Stomach (tissue), 9 donors: ENCODE data around the gene GNAT3. TPM values are rescaled to one million over a fixed set of nuclear protein-coding genes. Genes with fewer than 3 reads are reported as not detected.

Experiments
- DNase-seq, 2 donors: peaks; one replicate each; pipeline versions ENCODE4 v3.0.0 to v3.0.0-alpha.2; 2013 to 2019
- H3K27ac ChIP-seq, 5 donors: fragments of 200-600 bp in 4 of 5; sonication (generic) in 4 of 5; one replicate each; pipeline ENCODE4 v1.5.1; 2013 to 2019; ENCODE audit warnings: mild to moderate bottlenecking in 1 of 5, moderate library complexity in 1 of 5
- H3K27me3 ChIP-seq, 3 donors: fragments of 200-600 bp; sonication (generic); one replicate each; pipeline ENCODE4 v1.5.1; 2017 to 2019; ENCODE audit warnings: mixed run types in 1 of 3
- H3K36me3 ChIP-seq, 4 donors: fragments of 200-600 bp; sonication (generic); 1 replicate in 3 of 4; 2 replicates in 1 of 4; pipeline ENCODE4 v1.5.1; 2016 to 2019
- H3K4me1 ChIP-seq, 4 donors: fragments of 200-600 bp; sonication (generic); one replicate each; pipeline ENCODE4 v1.5.1; 2016 to 2019
- H3K4me3 ChIP-seq, 4 donors: fragments of 200-600 bp; sonication (generic) in 3 of 4; one replicate each; pipeline ENCODE4 v1.5.1; 2016 to 2019; ENCODE audit warnings: mild to moderate bottlenecking in 1 of 4
- H3K9me3 ChIP-seq, 4 donors: fragments of 200-600 bp; sonication (generic); one replicate each; pipeline ENCODE4 v1.5.1; 2016 to 2019
- CTCF ChIP-seq, 7 experiments: fragments of 450-650 bp in 4 of 7; fragments of 200-600 bp in 3 of 7; sonication (generic) in 3 of 7; IDR thresholded peaks; one replicate each; pipeline ENCODE4 v1.5.1; 2016 to 2019; ENCODE audit warnings: antibody characterized with exemption in 7 of 7, control low read depth in 2 of 7, mild to moderate bottlenecking in 1 of 7
- EP300 ChIP-seq: sonication (generic); formaldehyde crosslinking; IDR thresholded peaks from one replicate; pipeline ENCODE4 v1.6.1; 2017; ENCODE audit warnings: antibody characterized with exemption
- POLR2A ChIP-seq, 4 donors: fragments of 450-650 bp; IDR thresholded peaks; one replicate each; pipeline ENCODE4 v1.6.1; 2016; ENCODE audit warnings: antibody characterized with exemption in 4 of 4, control low read depth in 2 of 4, mild to moderate bottlenecking in 1 of 4, moderate library complexity in 1 of 4
- POLR2AphosphoS5 ChIP-seq, 3 donors: sonication (generic); formaldehyde crosslinking; IDR thresholded peaks; one replicate each; pipeline ENCODE4 v1.6.1; 2016; ENCODE audit warnings: antibody characterized with exemption in 3 of 3
- WGBS, 5 donors: extraction: QIAGEN DNeasy Blood & Tissue Kit in 3 of 5; methylation state at CpG; one replicate each; pipeline versions ENCODE4 v1.1.5 to v1.1.7; 2013 to 2018; 5-methylcytosine and 5-hydroxymethylcytosine counted together
- intact Hi-C: fragments of 100-400 bp; cut with DNase I; formaldehyde crosslinking; loops from one replicate; pipeline ENCODE4 v1.15.1; 2023; ENCODE audit warnings: low total_unique reads
- polyA plus RNA-seq, 3 donors: library from polyadenylated mRNA; stranded (reverse); fragments of 200-250 nt; gene quantifications; one replicate each; pipeline ENCODE4 v1.2.3, GENCODE V29; 2013
- total RNA-seq, 5 donors: library from RNA; depleted of rRNA; stranded (reverse); fragments of >200 nt; gene quantifications; one replicate each; pipeline versions ENCODE4 v1.1.0 to v1.2.3, GENCODE V29; 2014 to 2016
- donor health status: healthy with polysubstance abuse.
- donor health status: Bipolar disorder and iron deficiency.
- donor health status: healthy.

The GNAT3 gene
- total and polyA plus RNA-seq, 8 donors: not detected

DNA sequence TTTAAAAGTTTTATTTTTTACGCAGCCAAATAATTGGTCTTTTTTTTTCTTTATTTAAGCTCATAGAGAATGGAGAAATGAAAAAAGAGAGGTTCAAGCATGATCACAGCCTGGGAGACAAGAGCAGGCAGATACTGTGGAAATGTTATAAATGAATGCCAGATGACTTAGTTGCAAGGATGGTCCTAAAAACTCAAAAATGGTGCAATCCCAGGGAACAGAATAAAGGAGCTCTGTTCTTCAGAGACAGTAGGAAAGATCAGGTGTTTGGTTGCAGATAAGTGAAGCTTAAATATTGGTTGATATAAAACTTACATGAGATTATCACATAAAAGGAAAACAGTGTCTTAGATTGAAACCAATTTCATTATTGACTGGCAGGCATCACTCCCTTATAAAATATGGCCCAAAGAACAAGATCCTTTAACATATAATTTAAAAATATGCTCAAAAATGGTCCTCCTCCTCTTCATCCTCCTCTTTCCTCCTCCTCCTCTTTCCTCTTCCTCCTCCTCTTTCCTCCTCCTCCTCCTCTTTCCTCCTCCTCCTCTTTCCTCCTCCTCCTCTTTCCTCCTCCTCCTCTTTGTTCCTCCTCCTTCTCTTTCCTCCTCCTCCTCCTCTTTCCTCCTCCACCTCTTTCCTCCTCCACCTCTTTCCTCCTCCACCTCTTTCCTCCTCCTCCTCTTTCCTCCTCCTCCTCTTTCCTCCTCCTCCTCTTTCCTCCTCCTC is 18.6 kb downstream of the GNAT3 start:
- no peak overlapping the region for H3K4me3 ChIP-seq
- no peak for DNase-seq
- no peaks in the 10 kb centered on the region for H3K36me3 ChIP-seq
- no peak for TF ChIP-seq EP300
- TF ChIP-seq POLR2A (IDR thresholded peaks at IDR 0.05): no peak
- no peak for TF ChIP-seq CTCF (IDR thresholded peaks at IDR 0.05)
- TF ChIP-seq POLR2AphosphoS5 (IDR thresholded peaks at IDR 0.05): no peak
- no peaks in the 10 kb centered on the region for H3K4me1 ChIP-seq
- 94 to 98% (median 97%) methylated on average over 1 of the region's 1 CpG for WGBS, 5 donors
- H3K27ac ChIP-seq: no peak overlapping the region
- H3K27me3 ChIP-seq: no peaks in the 10 kb centered on the region
- intact Hi-C loops: no loop called here
- H3K9me3 ChIP-seq: no peaks in the 10 kb centered on the region

GRCh38 chr7:80491462-80491861 is 20.4 kb downstream of the GNAT3 start:
- Histone ChIP-seq H3K4me3 (no peak overlapping the region), H3K27me3 (no peaks in the 10 kb centered on the region), H3K36me3 (no peaks in the 10 kb centered on the region), H3K27ac (no peak overlapping the region), H3K9me3 (no peaks in the 10 kb centered on the region), H3K4me1 (no peaks in the 10 kb centered on the region)
- TF ChIP-seq POLR2AphosphoS5 (IDR thresholded peaks at IDR 0.05) (no peak), POLR2A (IDR thresholded peaks at IDR 0.05) (no peak), CTCF (IDR thresholded peaks at IDR 0.05) (no peak), EP300 (no peak)
- WGBS, 5 donors: 86 to 92% (median 87%) methylated on average over 4 of the region's 4 CpGs
- intact Hi-C loops: no loop called here
- no peak for DNase-seq

GRCh38 chr7:80488851-80489370 is 23.0 kb downstream of the GNAT3 start:
- 74 to 83% (median 78%) methylated on average over 5 of the region's 5 CpGs for WGBS, 5 donors
- intact Hi-C loops: no loop called here
- no peak overlapping the region for H3K4me3 ChIP-seq
- TF ChIP-seq POLR2A (IDR thresholded peaks at IDR 0.05): no peak
- TF ChIP-seq EP300: no peak
- no peak for TF ChIP-seq POLR2AphosphoS5 (IDR thresholded peaks at IDR 0.05)
- no peak for TF ChIP-seq CTCF (IDR thresholded peaks at IDR 0.05)
- H3K4me1 ChIP-seq: no peaks in the 10 kb centered on the region
- DNase-seq: no peak
- no peaks in the 10 kb centered on the region for H3K9me3 ChIP-seq
- H3K27me3 ChIP-seq: no peaks in the 10 kb centered on the region
- no peak overlapping the region for H3K27ac ChIP-seq
- H3K36me3 ChIP-seq: no peaks in the 10 kb centered on the region

- Histone ChIP-seq H3K4me1 (no peaks in the 10 kb centered on the region), H3K36me3 (no peaks in the 10 kb centered on the region), H3K9me3 (no peaks in the 10 kb centered on the region), H3K27me3 (no peaks in the 10 kb centered on the region), H3K27ac (no peak overlapping the region), H3K4me3 (no peak overlapping the region)
- intact Hi-C loops: no loop called here
- TF ChIP-seq CTCF (IDR thresholded peaks at IDR 0.05) (no peak), EP300 (no peak), POLR2AphosphoS5 (IDR thresholded peaks at IDR 0.05) (no peak), POLR2A (IDR thresholded peaks at IDR 0.05) (no peak)
- DNase-seq: no peak
Measured at GRCh38 chr7:80488406-80488805, 23.5 kb downstream of the GNAT3 start.
